HEK293T (cell line): ENCODE data around the gene ZSCAN22.

Source experiments
- ARNT ChIP-seq: fragments of 450-650 bp; IDR thresholded peaks from 2 replicates; pipeline ENCODE4 v1.6.1; 2017; ENCODE audit warnings: mild to moderate bottlenecking
- BHLHE40 ChIP-seq: fragments of 450-650 bp; IDR thresholded peaks from 2 replicates; pipeline ENCODE4 v1.6.1; 2016; ENCODE audit warnings: mild to moderate bottlenecking, moderate library complexity, borderline replicate concordance
- ELF4 ChIP-seq: fragments of 450-650 bp; IDR thresholded peaks from 2 replicates; pipeline ENCODE4 v1.6.1; 2017; ENCODE audit warnings: antibody characterized with exemption
- FOXK2 ChIP-seq: fragments of 450-650 bp; IDR thresholded peaks from 2 replicates; pipeline ENCODE4 v1.6.1; 2016; ENCODE audit warnings: mild to moderate bottlenecking
- L3MBTL2 ChIP-seq: fragments of 450-650 bp; conservative IDR thresholded peaks from 2 replicates; pipeline ENCODE4 v1.6.1; 2016; ENCODE audit warnings: mild to moderate bottlenecking
- NFRKB ChIP-seq: fragments of 450-650 bp; IDR thresholded peaks from 2 replicates; pipeline ENCODE4 v1.6.1; 2016; ENCODE audit warnings: mild to moderate bottlenecking, moderate library complexity
- SP1 ChIP-seq: fragments of 450-650 bp; IDR thresholded peaks from 2 replicates; pipeline ENCODE4 v1.6.1; 2017
- ZNF384 ChIP-seq: fragments of 450-650 bp; IDR thresholded peaks from 2 replicates; pipeline ENCODE4 v1.6.1; 2016
- TF ChIP-seq, protein P1 (sequence below): fragments of 450-650 bp; IDR thresholded peaks from 2 replicates; pipeline ENCODE4 v1.6.1; 2016

DNA sequence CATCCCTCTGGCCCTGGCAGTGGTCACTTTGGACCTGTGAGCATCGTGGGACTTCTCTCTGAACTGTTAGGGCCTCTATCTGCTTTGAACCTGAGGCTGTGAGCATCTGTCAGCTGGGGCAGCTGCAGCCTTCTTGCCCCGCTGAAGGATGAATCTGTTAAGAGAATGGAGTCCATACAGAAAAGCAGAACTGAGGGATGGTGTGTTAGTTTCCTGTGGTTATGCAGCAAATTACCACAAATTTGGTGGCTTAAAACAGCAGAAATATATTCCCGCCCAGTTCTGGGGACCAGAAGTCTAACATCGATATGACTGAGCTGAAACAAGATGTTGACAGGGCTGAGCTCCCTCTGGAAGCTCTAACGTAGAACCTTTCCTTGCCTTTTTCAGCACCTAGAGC lies 37.4 kb downstream of the ZSCAN22 start:
- no peak for TF ChIP-seq NFRKB
- TF ChIP-seq L3MBTL2 = no peak
- TF ChIP-seq ZNF384 = no peak
- TF ChIP-seq FOXK2 = no peak
- TF ChIP-seq ELF4 = no peak
- TF ChIP-seq SP1 = no peak
- no peak for TF ChIP-seq ARNT
- TF ChIP-seq, protein P1, sequence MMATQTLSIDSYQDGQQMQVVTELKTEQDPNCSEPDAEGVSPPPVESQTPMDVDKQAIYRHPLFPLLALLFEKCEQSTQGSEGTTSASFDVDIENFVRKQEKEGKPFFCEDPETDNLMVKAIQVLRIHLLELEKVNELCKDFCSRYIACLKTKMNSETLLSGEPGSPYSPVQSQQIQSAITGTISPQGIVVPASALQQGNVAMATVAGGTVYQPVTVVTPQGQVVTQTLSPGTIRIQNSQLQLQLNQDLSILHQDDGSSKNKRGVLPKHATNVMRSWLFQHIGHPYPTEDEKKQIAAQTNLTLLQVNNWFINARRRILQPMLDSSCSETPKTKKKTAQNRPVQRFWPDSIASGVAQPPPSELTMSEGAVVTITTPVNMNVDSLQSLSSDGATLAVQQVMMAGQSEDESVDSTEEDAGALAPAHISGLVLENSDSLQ = no peak
- no peak for TF ChIP-seq BHLHE40
